Non-pigmented ciliary epithelial cell (primary cell): ENCODE measurements around the gene CAMSAP1.

Experiments
- DNase-seq: peaks from one replicate; pipeline ENCODE4 v3.0.0-alpha.2; 2010; ENCODE audit warnings: low read depth

The CAMSAP1 gene

DNA sequence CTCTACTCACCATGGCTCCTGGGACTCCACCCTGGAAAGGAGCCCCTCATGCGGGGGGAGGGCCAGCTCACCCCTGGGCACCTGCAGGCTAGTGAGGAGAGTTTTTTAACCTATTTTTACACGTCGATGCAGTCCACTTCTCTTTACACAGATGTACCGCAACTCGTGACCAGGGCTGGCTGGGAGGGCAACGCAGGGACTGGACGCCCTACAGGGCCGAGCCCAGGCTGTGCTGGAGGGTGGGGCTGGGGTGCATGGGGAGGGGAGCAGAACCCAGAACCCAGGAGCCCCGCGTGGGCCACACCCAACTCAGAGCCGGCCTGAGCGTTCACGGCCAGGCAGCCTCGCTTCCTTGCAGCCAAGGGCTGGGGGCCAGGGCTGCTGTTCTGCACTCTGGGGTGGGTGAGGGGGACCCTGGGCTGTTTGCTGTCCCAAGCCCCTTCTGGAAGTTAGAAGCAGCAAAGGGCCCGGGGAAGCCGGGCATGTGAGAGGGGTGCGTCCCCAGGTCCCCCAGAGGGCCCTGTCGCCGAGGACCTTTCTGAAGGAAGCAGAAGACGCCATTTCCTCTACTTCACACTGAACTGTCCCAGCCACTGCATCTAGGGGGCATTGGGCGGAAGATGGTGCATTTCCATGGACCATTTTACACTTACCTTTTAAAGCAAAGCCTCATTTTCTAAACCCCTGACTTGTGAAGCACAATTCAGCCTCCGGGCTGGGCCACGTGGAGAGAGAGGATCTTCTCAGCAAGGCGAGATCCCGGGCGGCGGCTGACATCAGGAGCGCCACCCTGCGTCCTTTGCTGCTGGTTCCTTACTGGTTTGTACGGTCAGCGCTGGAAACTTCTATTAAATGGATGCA, 114.8 kb downstream of the CAMSAP1 start:
- no peak for DNase-seq

DNA sequence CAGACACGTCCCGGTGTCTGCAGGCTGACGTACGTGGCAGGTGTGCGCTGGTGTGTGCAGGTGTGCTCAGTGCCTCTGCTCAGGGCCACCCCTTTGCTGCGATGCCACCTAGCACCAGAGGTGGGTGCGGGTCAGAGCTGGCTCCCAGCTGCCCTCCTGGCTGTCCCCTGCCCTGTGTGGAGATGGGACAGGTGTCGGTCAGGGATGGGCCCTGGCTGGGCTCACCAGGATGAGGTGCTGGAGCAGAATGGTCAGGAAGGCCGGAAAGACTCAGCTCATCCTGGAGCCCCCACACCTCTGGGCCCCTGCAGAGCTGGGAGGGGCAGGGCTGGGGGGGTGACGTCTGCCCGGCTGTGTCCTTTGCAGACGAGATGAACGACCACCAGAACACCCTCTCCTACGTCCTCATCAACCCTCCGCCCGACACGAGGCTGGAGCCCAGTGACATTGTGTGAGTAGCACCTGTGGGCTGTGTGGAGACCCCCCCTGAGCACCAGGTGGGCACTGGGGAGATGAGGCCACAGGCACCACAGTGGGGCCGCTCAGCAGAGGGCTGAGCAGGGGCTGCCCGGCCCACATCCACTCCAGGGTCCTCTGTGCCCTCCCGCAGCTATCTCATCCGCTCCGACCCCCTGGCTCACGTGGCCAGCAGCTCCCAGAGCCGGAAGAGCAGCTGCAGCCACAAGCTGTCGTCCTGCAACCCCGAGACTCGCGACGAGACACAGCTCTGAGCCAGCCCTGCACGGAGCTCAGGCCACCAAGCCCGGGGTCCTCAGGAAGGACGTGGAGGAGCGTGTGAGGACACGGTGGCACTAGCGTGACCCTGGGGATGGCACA, 115.7 kb downstream of the CAMSAP1 start:
- DNase-seq: no peak

DNA sequence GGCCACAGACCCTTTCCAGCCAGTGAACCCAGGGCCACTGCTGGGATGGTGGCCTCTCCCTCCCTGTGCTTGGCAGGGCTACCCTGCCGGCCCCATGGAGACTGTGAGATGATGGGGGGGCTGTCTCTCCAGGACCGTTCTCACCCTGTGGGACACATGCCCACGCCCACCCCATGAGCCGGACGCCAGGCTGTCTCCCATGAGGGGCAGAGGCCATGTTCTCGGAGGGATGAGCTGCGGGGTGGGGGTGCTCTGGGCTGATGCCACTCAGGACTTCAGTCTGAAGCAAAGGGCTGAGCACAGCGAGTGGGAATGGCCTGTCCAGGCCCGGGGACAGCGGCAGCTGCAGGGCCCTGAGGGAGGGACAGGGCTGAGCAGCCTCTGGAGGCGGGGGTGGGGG, 116.5 kb downstream of the CAMSAP1 start:
- DNase-seq: no peak

DNA sequence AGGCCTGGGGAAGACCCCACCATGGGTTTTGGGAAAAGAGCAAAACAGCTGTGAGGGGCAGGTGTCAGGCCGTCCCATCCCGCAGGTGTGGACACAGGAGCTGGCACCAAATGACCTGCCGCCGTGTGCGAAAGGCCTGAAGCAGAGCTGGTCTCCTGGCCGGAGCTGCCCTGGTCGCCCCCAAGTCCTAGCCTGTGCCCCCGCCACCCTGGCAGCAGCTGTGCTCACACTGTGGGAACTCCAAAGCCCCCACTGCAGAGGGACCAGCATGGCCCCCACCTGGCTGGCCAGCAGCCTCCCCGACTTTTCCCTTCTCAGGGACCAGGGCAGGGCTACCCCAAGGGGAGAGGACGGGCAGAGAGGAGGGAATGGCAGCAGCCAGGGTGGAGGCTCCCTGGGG, 117.0 kb downstream of the CAMSAP1 start:
- DNase-seq: no peak

DNA sequence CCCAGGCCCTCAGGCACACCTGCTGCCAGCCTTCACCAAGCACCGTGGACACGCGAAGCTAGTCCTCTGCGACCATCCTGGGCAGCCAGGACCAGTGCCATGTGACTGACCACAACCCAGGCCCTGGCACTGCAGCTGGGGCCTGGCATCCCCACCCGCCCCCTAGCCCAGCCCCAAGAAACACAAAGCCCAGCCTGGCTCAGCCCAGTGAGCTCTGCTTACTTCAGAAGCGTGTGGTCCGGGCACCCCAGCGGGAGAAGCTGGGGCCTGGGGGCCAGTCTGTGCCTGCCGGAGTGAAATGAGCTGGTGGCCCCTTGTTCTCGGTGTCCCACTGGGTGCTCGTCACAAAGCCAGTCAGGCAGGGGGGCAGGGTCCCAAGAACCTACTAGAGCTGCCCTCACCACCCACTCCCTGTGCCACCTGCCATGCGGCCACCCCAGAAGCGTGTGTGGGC, 117.5 kb downstream of the CAMSAP1 start:
- DNase-seq: no peak

DNA sequence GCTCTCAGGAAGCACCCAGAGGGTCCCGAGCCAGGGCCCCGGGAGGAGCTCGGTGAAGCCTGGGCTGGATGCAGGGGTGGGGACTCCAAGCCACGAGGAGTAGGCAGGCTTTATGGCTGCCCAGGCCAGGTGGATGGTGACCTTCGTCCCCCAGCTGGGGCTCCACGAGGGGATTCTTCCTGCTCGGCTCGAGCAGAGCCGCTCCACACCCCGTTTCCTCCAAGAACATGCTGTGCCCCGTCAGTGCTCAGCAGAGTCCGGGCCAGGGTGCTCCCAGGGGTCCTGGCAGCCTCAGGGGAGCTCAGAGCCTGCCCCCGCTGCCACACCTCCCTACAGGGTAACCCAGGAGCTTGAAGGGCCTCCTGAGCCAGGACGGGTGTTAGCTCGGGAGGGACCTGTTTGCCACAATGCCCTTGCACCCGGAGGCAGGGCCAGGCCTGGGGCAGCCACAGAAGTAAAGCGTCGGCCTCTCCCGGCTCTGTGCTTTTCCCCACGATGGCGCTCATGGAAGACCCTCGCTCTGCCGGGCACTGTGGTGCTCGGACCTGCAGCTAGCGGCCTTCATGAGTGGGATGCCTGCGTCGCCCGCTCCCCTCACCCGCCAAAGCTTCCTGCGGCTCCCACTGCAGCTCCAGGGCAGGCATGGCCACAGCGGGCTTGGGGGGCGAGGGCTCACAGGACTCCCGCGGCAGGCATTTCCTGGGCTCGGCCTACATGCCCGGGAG, 118.6 kb downstream of the CAMSAP1 start:
- DNase-seq: no peak

DNA sequence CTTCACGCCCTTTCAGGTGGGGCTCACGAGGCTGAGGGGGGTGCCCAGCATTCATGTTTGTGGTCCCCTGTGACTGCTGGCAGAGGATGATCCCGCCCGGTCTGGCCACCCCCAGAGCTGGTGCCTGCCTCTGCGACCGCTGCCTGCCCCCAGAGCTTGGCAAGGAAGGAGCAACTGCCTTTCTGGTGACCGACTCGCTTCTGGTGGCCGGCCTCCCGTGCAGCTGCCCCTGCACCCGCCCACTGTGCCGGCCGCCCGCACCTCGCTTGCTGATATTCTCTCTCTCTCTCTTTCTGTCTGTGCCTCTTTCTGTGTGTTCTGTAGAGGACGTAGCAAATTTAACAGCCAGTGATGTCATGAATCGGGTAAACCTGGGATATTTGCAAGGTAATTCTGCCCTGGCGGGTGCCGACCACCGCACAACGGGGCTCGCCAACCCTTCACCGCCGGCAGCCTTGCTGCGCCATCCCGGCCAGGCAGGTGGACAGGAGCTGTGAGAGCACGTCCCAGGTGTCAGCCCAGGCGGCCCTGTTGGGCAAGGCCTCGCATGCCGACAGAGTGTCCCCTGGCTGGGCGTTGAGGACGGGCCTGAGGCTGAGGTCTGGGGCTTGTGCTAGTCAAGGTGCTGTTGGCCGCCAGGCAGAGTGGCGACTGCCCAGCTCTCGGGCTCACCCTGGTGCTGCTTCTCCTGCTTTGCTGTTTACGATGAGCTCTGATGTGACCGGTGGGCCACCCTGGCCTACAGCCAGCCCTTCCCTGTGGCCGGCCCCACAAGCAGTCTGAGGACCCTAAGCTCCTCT, 119.4 kb downstream of the CAMSAP1 start:
- DNase-seq: no peak

DNA sequence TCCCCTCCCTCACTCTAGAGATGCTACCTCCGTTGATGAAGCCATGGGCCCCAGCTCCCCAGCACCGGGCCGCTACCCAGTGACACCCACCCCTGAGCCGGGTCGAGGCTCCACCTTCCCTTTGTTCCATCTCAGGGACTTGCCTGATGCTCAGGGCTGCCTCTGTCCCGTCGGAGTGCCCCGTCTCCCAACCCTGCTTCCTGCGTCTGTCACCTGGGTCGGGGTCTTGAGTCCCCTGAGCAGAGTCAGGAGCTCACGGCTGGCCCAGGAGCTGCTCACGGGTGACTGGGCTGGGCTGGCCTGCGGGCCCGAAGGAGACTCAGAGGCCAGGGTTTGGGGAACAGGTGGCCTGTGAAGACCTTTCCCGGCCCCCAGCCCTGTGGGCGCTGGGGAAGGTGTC, 120.0 kb downstream of the CAMSAP1 start:
- no peak for DNase-seq

DNA sequence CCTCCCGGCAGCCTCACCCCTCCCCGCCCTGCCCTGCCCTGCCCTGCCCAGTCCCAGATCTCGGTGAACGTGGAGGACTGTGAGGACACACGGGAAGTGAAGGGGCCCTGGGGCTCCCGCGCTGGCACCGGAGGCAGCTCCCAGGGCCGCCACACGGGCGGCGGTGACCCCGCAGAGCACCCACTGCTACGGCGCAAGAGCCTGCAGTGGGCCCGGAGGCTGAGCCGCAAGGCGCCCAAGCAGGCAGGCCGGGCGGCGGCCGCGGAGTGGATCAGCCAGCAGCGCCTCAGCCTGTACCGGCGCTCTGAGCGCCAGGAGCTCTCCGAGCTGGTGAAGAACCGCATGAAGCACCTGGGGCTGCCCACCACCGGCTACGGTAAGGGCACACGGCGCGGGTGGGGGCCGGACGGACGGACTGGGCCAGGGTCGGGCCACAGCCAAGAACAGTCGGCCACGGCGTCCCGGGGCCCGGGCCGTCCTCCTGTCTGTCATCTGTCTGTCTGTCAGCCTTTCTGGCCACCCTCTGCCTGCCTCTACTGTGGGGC, 121.1 kb downstream of the CAMSAP1 start:
- no peak for DNase-seq

DNA sequence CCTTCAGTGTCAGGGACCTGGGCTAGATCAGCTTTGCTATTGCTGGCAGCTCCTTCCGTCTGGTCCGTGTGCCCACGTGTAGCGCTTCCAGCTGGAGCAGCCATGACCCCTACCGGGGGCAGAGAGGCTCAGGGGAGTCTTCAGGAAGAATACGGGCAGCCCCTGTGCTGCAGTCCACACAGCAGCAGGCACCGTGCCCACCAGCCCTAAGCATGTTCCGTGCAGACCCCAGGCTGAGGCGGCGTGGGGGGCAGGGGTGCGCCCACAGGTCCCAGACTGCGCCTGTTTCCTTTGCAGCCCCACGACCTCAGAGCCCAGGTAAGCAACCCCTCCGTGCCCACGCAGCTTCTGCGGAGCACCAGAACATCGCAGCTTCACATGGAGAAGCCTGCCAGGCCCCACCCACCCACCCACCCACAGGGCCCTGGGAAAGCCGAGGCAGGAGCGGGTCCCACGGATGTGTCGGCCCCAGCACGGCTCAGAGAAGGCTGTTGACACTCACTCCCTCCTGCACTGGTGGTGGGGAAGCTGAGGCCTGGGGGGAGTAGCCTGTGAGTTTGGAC, 122.3 kb downstream of the CAMSAP1 start:
- DNase-seq: no peak

DNA sequence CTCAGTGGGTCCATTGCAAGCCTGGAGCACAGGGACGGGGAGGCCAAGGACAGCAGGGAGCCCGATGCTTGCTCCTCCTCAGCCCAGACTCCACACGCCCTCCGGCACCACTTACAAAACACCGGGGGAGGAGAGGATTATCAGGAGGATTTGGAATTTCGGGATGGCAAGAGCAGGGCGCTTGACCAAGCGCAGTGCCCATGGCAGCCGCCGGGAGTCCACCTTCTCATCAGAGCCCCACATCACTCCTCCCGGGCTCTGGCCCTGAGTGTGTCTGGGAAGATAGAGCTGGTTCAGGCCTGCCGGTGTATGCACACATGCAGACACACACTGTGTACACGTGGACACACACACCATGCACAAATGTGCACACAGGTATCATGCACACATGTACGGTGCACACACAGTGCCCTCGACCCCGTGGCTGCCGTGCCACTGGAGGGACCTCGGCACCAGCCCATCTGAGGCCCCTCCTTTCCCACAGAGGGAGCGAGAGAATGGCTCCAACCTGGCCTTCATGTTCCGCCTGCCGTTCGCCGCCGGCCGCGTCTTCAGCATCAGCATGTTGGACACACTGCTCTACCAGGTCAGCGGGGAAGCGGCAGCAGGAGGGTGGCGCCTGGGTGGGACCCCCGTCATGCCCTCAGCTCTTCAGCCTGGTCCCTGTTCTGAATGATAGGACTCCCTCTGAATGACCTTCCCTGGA, 123.7 kb downstream of the CAMSAP1 start:
- DNase-seq: no peak

DNA sequence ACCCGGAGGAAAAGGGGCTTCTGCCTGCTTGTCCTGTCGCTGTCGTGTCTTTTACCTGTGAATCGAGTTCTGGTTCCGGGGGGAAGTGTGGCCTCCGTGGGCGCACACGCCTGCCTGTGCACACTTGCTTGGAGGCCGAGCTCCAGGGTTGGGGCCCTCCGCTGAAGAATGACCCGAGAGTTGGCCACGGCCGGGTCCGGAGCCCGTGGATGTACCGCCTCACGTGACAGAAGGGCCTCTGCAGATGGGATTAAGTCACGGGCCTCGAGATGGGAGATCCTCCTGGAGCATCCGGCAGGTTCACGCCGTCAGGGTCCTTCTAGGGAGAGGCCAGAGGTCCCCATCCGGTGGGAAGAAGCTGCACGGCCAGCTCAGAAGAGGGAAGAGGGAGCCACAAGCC, 124.4 kb downstream of the CAMSAP1 start:
- no peak for DNase-seq

DNA sequence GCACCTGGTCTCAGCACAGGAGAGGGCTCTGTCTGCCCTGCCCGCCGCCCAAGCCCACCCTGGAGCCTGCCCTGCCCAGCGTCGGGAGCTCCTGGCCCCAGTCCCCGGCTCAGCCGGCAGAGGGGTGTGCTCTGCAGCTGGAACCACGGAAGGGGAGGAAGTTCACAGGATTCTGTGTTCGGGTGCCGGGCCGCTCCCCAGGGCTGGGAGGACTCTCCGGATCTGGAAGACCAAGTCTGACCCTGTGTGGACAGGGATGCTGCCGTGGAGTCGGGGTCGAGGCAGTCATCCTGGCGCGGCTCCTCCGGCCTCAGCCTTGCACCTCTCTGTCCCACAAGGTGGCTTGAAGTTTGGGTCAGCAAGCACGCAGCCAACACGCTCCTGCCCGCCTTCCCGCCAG, 126.7 kb downstream of the CAMSAP1 start:
- DNase-seq: no peak

DNA sequence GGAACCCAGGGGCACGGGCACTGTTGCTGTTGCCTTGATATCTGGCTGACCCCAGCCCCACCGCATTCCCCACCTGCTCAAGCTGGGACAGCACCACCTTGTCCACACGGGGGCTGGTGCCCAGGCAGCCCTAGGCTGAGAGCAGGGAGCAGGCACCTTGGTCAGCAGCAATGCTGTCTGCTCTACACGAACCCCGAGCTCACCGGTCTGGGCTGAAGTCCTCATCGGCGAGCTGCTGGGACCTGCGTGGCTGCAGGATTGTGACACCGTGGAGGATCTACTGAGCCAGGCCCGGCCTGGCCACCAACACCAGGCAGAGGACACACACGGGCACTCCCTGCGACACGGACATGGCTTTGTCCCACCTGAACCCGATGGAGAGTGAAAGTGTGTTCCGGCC, 127.3 kb downstream of the CAMSAP1 start:
- no peak for DNase-seq

DNA sequence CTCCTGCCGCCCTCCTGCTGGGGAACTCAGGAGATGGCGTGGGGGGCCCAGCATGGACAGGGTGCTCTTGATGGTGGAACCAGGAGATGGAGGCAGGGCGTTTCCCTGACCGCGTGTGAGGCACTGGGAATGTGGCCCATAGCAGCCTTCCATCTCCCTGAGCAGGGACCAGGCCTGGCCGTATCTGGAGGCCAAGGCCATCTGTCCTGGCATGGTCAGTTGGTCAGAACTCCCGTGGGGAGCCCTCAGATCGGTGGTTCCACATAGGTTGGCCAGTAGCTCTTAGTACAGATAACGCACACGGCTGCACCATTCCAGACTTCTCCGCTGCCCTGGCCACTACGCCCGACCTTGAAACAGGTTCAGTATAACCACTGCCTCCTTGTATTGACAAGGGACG, 127.8 kb downstream of the CAMSAP1 start:
- DNase-seq: no peak

DNA sequence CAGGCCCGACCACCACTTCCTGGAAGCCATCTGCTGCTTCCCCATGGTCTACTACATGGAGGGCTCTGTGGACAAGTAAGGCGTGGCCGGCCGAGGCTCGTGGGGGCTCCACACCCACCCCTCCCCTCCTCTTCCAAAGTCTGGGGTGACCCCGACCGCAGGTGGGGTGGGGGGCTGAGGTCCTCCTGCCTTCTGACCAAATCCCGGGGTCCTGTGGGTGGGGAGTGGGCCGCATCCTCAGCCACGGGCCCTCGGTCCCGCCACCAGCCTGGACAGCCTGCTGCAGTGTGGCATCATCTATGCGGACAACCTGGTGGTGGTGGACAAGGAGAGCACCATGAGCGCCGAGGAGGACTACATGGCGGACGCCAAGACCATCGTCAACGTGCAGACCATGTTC, 128.9 kb downstream of the CAMSAP1 start:
- DNase-seq: no peak

DNA sequence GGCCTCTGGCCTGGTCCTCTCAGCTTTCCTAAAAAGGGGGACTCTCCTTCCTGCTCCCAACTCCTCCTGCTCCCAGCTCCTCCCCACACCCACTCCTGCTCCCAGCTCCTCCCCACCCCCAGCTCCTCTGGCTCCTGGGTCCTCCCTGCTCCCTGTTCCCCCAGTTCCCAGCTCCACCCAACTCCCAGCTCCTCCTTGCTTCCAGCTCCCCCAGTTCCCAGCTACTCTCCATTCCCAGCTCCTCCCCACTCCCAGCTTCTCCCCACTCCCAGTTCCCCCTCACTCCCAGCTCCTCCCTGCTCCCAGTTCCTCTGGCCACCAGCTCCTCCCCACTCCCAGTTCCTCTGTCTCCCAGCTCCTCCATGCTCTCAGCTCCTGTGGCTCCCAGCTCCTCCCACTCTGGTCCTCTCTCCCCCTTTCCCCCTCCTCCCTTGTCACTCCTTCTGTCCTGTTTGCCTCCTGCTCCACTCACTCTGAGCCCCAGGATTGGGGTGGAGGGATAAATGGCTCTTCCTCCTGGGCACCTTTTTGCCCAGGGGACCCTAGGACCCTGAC, 129.6 kb downstream of the CAMSAP1 start:
- DNase-seq: no peak

DNA sequence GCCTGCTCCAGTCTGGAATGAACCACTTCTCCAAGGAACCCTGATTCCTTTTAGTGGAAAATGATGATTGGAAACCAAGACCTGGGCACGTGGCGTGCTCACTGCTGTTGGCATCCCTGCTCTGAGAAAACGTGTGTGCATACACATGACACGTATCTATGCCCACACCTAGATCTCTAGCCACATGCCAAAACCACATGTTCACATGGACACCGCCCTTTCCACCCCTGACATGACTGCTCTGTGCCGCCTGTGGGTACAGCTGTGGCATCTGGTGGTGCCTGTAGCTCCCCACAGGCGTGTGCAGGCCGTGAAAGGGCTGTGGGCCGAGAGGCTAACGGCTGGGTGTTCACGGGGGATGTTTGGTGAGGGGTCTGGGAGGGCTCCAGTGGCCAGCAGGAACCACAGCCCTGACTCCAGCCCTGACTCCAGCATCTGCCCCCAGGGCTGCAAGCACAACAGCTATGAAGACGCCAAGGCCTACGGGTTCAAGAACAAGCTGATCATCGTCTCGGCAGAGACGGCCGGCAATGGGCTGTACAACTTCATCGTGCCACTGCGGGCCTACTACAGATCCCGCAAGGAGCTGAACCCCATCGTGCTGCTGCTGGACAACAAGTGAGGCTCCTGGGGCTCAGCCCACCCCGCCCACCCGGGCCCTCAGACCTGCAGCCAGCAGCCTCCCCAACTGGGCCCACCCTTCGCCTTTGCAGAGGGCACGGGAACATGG, 130.3 kb downstream of the CAMSAP1 start:
- DNase-seq: no peak

DNA sequence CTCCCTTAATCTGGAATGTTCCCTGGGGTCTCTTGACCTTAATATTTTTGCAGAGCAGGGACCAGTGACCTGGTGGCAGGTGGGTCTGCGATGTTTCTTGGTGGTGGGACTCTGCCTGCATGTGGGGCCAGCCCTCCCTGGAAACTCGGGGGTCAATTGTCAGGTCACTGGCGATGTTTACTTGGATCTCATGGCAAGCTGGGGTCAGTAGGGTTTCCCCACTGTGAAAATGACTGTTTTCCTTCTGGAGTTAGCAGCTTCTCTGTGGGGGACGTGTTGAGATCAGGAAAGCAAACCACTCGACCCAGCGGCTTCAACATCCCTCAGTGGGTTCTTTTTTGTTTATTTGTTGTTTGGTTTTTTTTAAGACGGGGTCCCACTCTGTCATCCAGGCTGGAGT, 131.4 kb downstream of the CAMSAP1 start:
- DNase-seq: no peak
